HCT116 (cell line): ENCODE measurements around the gene RNF11. TPM values are rescaled to one million over a fixed set of nuclear protein-coding genes. Genes with fewer than 3 reads are reported as not detected.

Experiments used
- ATAC-seq: fragments of 200-7000 bp; cut with Tn5 transposase; 2 replicates; pipeline ENCODE4 v1.9.1; 2020; ENCODE audit warnings: mild to moderate bottlenecking, moderate library complexity
- BruUV-seq: library from RNA; stranded (reverse); fragments of 400-500 nt; replicated peaks from 2 replicates; lab custom pipeline; 2021; lab: Mats Ljungman, UMichigan
- CTCF ChIA-PET: fragments of 300-600 bp; sonication (Branson Sonifier 250); formaldehyde crosslinking; loops from one replicate; lab custom pipeline; 2021; ENCODE audit warnings: antibody characterized with exemption; lab: Charles Lee
- POLR2A ChIA-PET: fragments of 300-600, 350-600 bp; sonication (Branson Sonifier 250); formaldehyde crosslinking; loops from one replicate; lab custom pipeline; 2021; ENCODE audit warnings: antibody characterized with exemption; lab: Charles Lee
- RAD21 ChIA-PET, 2 experiments: fragments of 300-600 bp; sonication (Branson Sonifier 250); formaldehyde crosslinking; loops; one replicate each; lab custom pipeline; 2023; ENCODE audit warnings: low total read pairs in 2 of 2; ENCODE audit not compliant: uncharacterized antibody in 2 of 2, unreplicated experiment in 2 of 2, low non-redundant PET in 1 of 2; lab: Charles Lee
- DNase-seq: peaks from one replicate; pipeline ENCODE4 v3.0.0-alpha.2; 2010; ENCODE audit warnings: low read depth, low spot score
- H2AFZ ChIP-seq: fragments of 200-600 bp; shearing (Covaris generic), sonication (generic); 2 replicates; pipeline ENCODE4 v1.6.1; 2017; ENCODE audit warnings: low read depth, mixed run types, mixed read lengths, antibody characterized with exemption, low read length; ENCODE audit not compliant: poor library complexity, severe bottlenecking
- H3K27ac ChIP-seq: 2 replicates; pipeline ENCODE4 v1.5.1; 2012; ENCODE audit warnings: low read depth, low read length
- H3K27me3 ChIP-seq: fragments of 200-600 bp; sonication (generic); 2 replicates; pipeline ENCODE4 v1.6.1; 2016; ENCODE audit warnings: mixed run types, low read length, mixed read lengths; ENCODE audit not compliant: insufficient read depth
- H3K36me3 ChIP-seq, 2 experiments: fragments of 200-500 bp in 1 of 2; fragments of 200-600 bp in 1 of 2; sonication (Bioruptor generic) in 1 of 2; sonication (generic) in 1 of 2; 2 replicates each; pipeline versions ENCODE4 v1.5.1 to v1.6.1; 2014 to 2016; ENCODE audit warnings: low read length in 2 of 2, inconsistent platforms in 1 of 2, mixed read lengths in 1 of 2, mixed run types in 1 of 2; ENCODE audit not compliant: insufficient read depth in 2 of 2, control insufficient read depth in 1 of 2
- H3K4me1 ChIP-seq, 2 experiments: fragments of 200-600 bp in 1 of 2; sonication (generic) in 1 of 2; 2 replicates each; pipeline versions ENCODE4 v1.5.1 to v1.6.1; 2012 to 2017; ENCODE audit warnings: low read length in 2 of 2, inconsistent platforms in 1 of 2, mild to moderate bottlenecking in 1 of 2, mixed read lengths in 1 of 2, mixed run types in 1 of 2, moderate library complexity in 1 of 2; ENCODE audit not compliant: insufficient read depth in 2 of 2, control insufficient read depth in 1 of 2
- H3K4me2 ChIP-seq: fragments of 200-600 bp; sonication (generic); 2 replicates; pipeline ENCODE4 v1.6.1; 2017; ENCODE audit warnings: mixed run types, low read length, mixed read lengths
- H3K4me3 ChIP-seq, 2 experiments: fragments of 200-600 bp in 1 of 2; sonication (generic) in 1 of 2; replicated peaks in 1 of 2; 2 replicates each; pipeline ENCODE4 v1.5.1; 2011 to 2016; ENCODE audit warnings: low read length in 2 of 2, control low read depth in 1 of 2, low read depth in 1 of 2, mild to moderate bottlenecking in 1 of 2, mixed read lengths in 1 of 2, mixed run types in 1 of 2
- H3K79me2 ChIP-seq: fragments of 200-600 bp; sonication (generic); 2 replicates; pipeline ENCODE4 v1.6.1; 2017; ENCODE audit warnings: mild to moderate bottlenecking, mixed run types, low read length, moderate library complexity, mixed read lengths; ENCODE audit not compliant: insufficient read depth
- H3K9ac ChIP-seq: fragments of 200-600 bp; sonication (generic); 2 replicates; pipeline ENCODE4 v1.6.1; 2016; ENCODE audit warnings: low read length, mixed read lengths
- H3K9me2 ChIP-seq: fragments of 200-600 bp; sonication (generic), shearing (Covaris generic); 2 replicates; pipeline ENCODE4 v1.6.1; 2017; ENCODE audit warnings: mixed run types, mild to moderate bottlenecking, moderate library complexity; ENCODE audit not compliant: insufficient read depth
- H3K9me3 ChIP-seq, 2 experiments: fragments of 200-500 bp in 1 of 2; fragments of 200-600 bp in 1 of 2; sonication (Bioruptor generic) in 1 of 2; sonication (generic) in 1 of 2; 2 replicates each; pipeline ENCODE4 v1.6.1; 2014 to 2017; ENCODE audit warnings: low read length in 2 of 2, mixed read lengths in 2 of 2, inconsistent platforms in 1 of 2, low read depth in 1 of 2, mild to moderate bottlenecking in 1 of 2, mixed run types in 1 of 2, moderate library complexity in 1 of 2; ENCODE audit not compliant: control insufficient read depth in 1 of 2, insufficient read depth in 1 of 2
- H4K20me1 ChIP-seq: fragments of 200-600 bp; sonication (generic), shearing (Covaris generic); 2 replicates; pipeline ENCODE4 v1.6.1; 2017; ENCODE audit warnings: mixed run types, mild to moderate bottlenecking, moderate library complexity; ENCODE audit not compliant: insufficient read depth
- CEBPB ChIP-seq: IDR thresholded peaks from 2 replicates; pipeline ENCODE4 v1.6.1; 2012; ENCODE audit warnings: low read depth
- EGR1 ChIP-seq: IDR thresholded peaks from 2 replicates; pipeline ENCODE4 v1.6.1; 2012; ENCODE audit warnings: low read depth
- ELF1 ChIP-seq: IDR thresholded peaks from 2 replicates; pipeline ENCODE4 v1.6.1; 2012; ENCODE audit warnings: low read depth, borderline replicate concordance
- EZH2 ChIP-seq: fragments of 200-600 bp; sonication (generic); IDR thresholded peaks from 2 replicates; pipeline ENCODE4 v1.6.1; 2017; ENCODE audit warnings: antibody characterized with exemption, mixed run types
- FOSL1 ChIP-seq: IDR thresholded peaks from 2 replicates; pipeline ENCODE4 v1.6.1; 2012; ENCODE audit warnings: low read depth
- JUND ChIP-seq: IDR thresholded peaks from 2 replicates; pipeline ENCODE4 v1.6.1; 2012
- POLR2A ChIP-seq: IDR thresholded peaks from 2 replicates; pipeline ENCODE4 v1.7.0; 2011; ENCODE audit warnings: borderline replicate concordance; ENCODE audit not compliant: insufficient read depth, insufficient read length; ENCODE audit errors: extremely low read depth
- POLR2AphosphoS5 ChIP-seq: IDR thresholded peaks from 2 replicates; pipeline ENCODE4 v1.6.1; 2011; ENCODE audit warnings: mild to moderate bottlenecking, low read depth, low read length, moderate library complexity
- RAD21 ChIP-seq: IDR thresholded peaks from 2 replicates; pipeline ENCODE4 v1.6.1; 2012; ENCODE audit warnings: low read depth, mild to moderate bottlenecking
- REST ChIP-seq: IDR thresholded peaks from 2 replicates; pipeline ENCODE4 v1.6.1; 2012; ENCODE audit warnings: low read depth
- SIN3A ChIP-seq: IDR thresholded peaks from 2 replicates; pipeline ENCODE4 v1.6.1; 2012; ENCODE audit warnings: low read depth
- SP1 ChIP-seq: IDR thresholded peaks from 2 replicates; pipeline ENCODE4 v1.6.1; 2012; ENCODE audit warnings: low read depth
- SRF ChIP-seq: IDR thresholded peaks from 2 replicates; pipeline ENCODE4 v1.6.1; 2012; ENCODE audit warnings: low read depth
- TCF7L2 ChIP-seq: IDR thresholded peaks from 2 replicates; pipeline ENCODE4 v1.7.0; 2011; ENCODE audit warnings: borderline replicate concordance, inconsistent platforms; ENCODE audit not compliant: insufficient read depth, insufficient read length; ENCODE audit errors: extremely low read depth
- YY1 ChIP-seq: IDR thresholded peaks from 2 replicates; pipeline ENCODE4 v1.6.1; 2011; ENCODE audit warnings: low read length, low read depth, moderate library complexity, mild to moderate bottlenecking; ENCODE audit not compliant: insufficient replicate concordance; ENCODE audit errors: extremely low read depth
- ZBTB33 ChIP-seq: IDR thresholded peaks from 2 replicates; pipeline ENCODE4 v1.6.1; 2011; ENCODE audit warnings: mild to moderate bottlenecking, low read length, moderate library complexity; ENCODE audit not compliant: insufficient replicate concordance; ENCODE audit errors: extremely low read depth
- intact Hi-C: fragments of 100-400 bp; cut with micrococcal nuclease; formaldehyde crosslinking; loops from 2 replicates; pipeline ENCODE4 v1.10.0; 2022
- total RNA-seq: library from RNA; stranded (reverse); gene quantifications from one replicate; pipeline ENCODE4 v1.2.1, GENCODE V29; 2021; ENCODE audit not compliant: unreplicated experiment

RNF11 gene
- total RNA-seq, 1 experiment from 2014 or later, result 60.9 TPM

DNA sequence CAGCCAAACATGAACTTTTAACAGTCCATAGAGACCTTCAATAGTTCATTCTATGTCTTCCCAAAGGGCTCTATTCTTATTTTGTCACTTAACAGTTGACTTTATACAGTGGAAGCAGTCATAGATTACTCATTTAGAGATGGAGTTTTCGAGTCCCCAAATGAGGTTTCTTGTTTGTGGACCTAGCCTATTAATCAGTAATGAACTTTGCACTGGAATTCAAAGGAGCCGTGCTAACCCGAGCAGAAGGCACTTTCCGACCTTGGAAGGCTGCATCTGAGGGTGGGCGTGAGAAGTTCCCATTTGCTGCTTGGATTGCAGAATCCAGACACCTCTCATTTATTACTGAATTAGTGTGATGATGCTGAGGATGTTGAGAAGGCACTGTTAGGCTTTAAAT, 47.9 kb downstream of the RNF11 start:
- ChIA-PET CTCF (no interaction called here), POLR2A (no interaction called here)
- H3K9ac ChIP-seq, result no peak overlapping the region
- BruUV-seq, result no TSS peak
- no peaks in the 10 kb centered on the region for H3K27me3 ChIP-seq
- H3K36me3 ChIP-seq, result peaks cover 0 to 5% of the 10 kb centered on the region in 2 experiments; a peak in 1 of 4 replicates
- H3K4me3 ChIP-seq, result no peak overlapping the region
- intact Hi-C loops, result no loop called here
- H3K79me2 ChIP-seq, result no peaks in the 10 kb centered on the region
- H2AFZ ChIP-seq, result no peak overlapping the region
- TF ChIP-seq YY1 (no peak), SIN3A (0 out of 2 replicates have a peak, but pooled peaks have one; percentile 9), SRF (no peak), FOSL1 (no peak)
- TF ChIP-seq, all 23 proteins: peak for 1
- Histone ChIP-seq H3K4me1 (peaks cover 10 to 16% of the 10 kb centered on the region in 2 experiments), H3K9me2 (no peaks in the 10 kb centered on the region), H3K4me2 (no peak overlapping the region), H3K27ac (no peak overlapping the region), H4K20me1 (no peaks in the 10 kb centered on the region), H3K9me3 (no peaks in the 10 kb centered on the region)
- no peak for DNase-seq
- no peak; the same call in 1 of the 2 replicates for ATAC-seq
- RAD21 ChIA-PET, result no interaction called here

DNA sequence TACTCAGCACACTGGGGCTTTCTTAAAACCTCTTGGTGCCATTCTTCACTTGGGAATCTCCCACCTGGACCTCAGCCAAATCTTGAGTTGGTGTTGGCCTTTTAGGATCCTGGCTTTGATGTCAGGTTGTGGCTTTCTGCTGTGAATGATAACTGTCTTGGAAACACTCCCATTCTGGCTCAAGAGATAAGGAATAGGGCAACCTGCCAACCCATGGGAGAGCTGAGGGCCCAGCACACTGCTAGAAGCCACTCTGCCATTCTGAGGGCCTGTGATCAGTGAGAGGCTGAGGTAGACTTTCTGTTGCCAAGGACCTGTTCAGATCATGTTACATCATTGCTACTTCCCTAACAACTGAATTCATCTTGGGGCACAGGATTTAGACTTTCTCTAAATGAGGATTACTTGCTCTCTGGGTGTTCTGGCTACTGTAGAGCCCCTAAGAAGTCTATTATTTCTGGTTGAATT, 48.4 kb downstream of the RNF11 start:
- DNase-seq, result peak; percentile 40
- no peaks in the 10 kb centered on the region for H3K79me2 ChIP-seq
- H3K36me3 ChIP-seq, result peaks cover 0 to 5% of the 10 kb centered on the region in 2 experiments; a peak in 1 of 4 replicates
- no peaks in the 10 kb centered on the region for H3K27me3 ChIP-seq
- no peak overlapping the region for H2AFZ ChIP-seq
- H3K9ac ChIP-seq, result no peak overlapping the region
- no peak overlapping the region for H3K4me3 ChIP-seq
- no peak overlapping the region for H3K27ac ChIP-seq
- no peak overlapping the region for H3K4me2 ChIP-seq
- peak; percentile 73 for ATAC-seq
- no peaks in the 10 kb centered on the region for H3K9me3 ChIP-seq
- CTCF ChIA-PET, result no interaction called here
- RAD21 ChIA-PET, result no interaction called here
- H4K20me1 ChIP-seq, result no peaks in the 10 kb centered on the region
- no TSS peak for BruUV-seq
- H3K4me1 ChIP-seq, result peaks cover 10 to 16% of the 10 kb centered on the region in 2 experiments
- intact Hi-C loops, result no loop called here
- POLR2A ChIA-PET, result no interaction called here
- no peaks in the 10 kb centered on the region for H3K9me2 ChIP-seq
- TF ChIP-seq CEBPB (no peak), SRF (no peak), TCF7L2 (peak; percentile 97), YY1 (no peak), POLR2A (no peak), SIN3A (0 out of 2 replicates have a peak, but pooled peaks have one; percentile 12), EGR1 (no peak), REST (no peak), SP1 (no peak), RAD21 (no peak), POLR2AphosphoS5 (peak; percentile 42; the same call in 1 of the 2 replicates), EZH2 (no peak), ELF1 (no peak), ZBTB33 (no peak), JUND (no peak)
